Adipocyte (in vitro differentiated cells): ENCODE results near the gene VILL.

Experiments used
- DNase-seq: peaks from one replicate; pipeline ENCODE4 v3.0.0-alpha.2; 2015; ENCODE audit warnings: low read depth
- H3K27me3 ChIP-seq: replicated peaks from 2 replicates; pipeline ENCODE4 v1.7.0; 2013; ENCODE audit warnings: mild to moderate bottlenecking, low read length, moderate library complexity; ENCODE audit not compliant: control insufficient read depth, insufficient read depth
- H3K36me3 ChIP-seq: 2 replicates; pipeline ENCODE4 v1.7.0; 2013; ENCODE audit warnings: low read length, mild to moderate bottlenecking, moderate library complexity; ENCODE audit not compliant: control insufficient read depth, insufficient read depth, severe bottlenecking
- H3K4me1 ChIP-seq: 2 replicates; pipeline ENCODE4 v1.7.0; 2013; ENCODE audit warnings: mild to moderate bottlenecking, low read length, moderate library complexity; ENCODE audit not compliant: control insufficient read depth, insufficient read depth
- H3K4me3 ChIP-seq: 2 replicates; pipeline ENCODE4 v1.7.0; 2013; ENCODE audit warnings: mild to moderate bottlenecking, low read length, moderate library complexity
- H3K9ac ChIP-seq: 2 replicates; pipeline ENCODE4 v1.7.0; 2013; ENCODE audit warnings: mild to moderate bottlenecking, low read length, moderate library complexity
- H3K9me3 ChIP-seq: 2 replicates; pipeline ENCODE4 v1.7.0; 2013; ENCODE audit warnings: mild to moderate bottlenecking, low read length, moderate library complexity; ENCODE audit not compliant: control insufficient read depth

The VILL gene

GRCh38 chr3:37979541-37980461, 10.8 kb upstream of the VILL start:
- H3K27me3 ChIP-seq, result no peaks in the 10 kb centered on the region
- DNase-seq, result no peak
- no peaks in the 10 kb centered on the region for H3K9me3 ChIP-seq
- H3K9ac ChIP-seq, result no peak overlapping the region
- peaks cover 24% of the 10 kb centered on the region for H3K4me1 ChIP-seq
- H3K4me3 ChIP-seq, result no peak overlapping the region
- peaks cover 46% of the 10 kb centered on the region for H3K36me3 ChIP-seq

- H3K27me3 ChIP-seq, result no peaks in the 10 kb centered on the region
- H3K9ac ChIP-seq, result no peak overlapping the region
- H3K4me1 ChIP-seq, result peaks cover 24% of the 10 kb centered on the region
- no peak overlapping the region for H3K4me3 ChIP-seq
- H3K9me3 ChIP-seq, result no peaks in the 10 kb centered on the region
- DNase-seq, result no peak
- H3K36me3 ChIP-seq, result peaks cover 46% of the 10 kb centered on the region
Measured at GRCh38 chr3:37980462-37981347, 9.9 kb upstream of the VILL start.

- peaks cover 40% of the 10 kb centered on the region for H3K36me3 ChIP-seq
- no peaks in the 10 kb centered on the region for H3K9me3 ChIP-seq
- H3K4me1 ChIP-seq, result peaks cover 24% of the 10 kb centered on the region
- H3K9ac ChIP-seq, result no peak overlapping the region
- H3K27me3 ChIP-seq, result no peaks in the 10 kb centered on the region
- no peak for DNase-seq
- no peak overlapping the region for H3K4me3 ChIP-seq
Measured at GRCh38 chr3:37981348-37981664, 9.3 kb upstream of the VILL start.

- no peak overlapping the region for H3K9ac ChIP-seq
- peaks cover 32% of the 10 kb centered on the region for H3K36me3 ChIP-seq
- H3K9me3 ChIP-seq, result no peaks in the 10 kb centered on the region
- no peaks in the 10 kb centered on the region for H3K27me3 ChIP-seq
- H3K4me3 ChIP-seq, result no peak overlapping the region
- peaks cover 21% of the 10 kb centered on the region for H3K4me1 ChIP-seq
- DNase-seq, result no peak
Measured at GRCh38 chr3:37982331-37982730, 8.3 kb upstream of the VILL start.

GRCh38 chr3:37984051-37984450, 6.5 kb upstream of the VILL start:
- no peaks in the 10 kb centered on the region for H3K9me3 ChIP-seq
- H3K27me3 ChIP-seq, result no peaks in the 10 kb centered on the region
- peaks cover 7% of the 10 kb centered on the region for H3K4me1 ChIP-seq
- peaks cover 32% of the 10 kb centered on the region for H3K36me3 ChIP-seq
- DNase-seq, result no peak
- no peak overlapping the region for H3K4me3 ChIP-seq
- no peak overlapping the region for H3K9ac ChIP-seq

GRCh38 chr3:37984596-37984995, 6.0 kb upstream of the VILL start:
- H3K4me3 ChIP-seq, result no peak overlapping the region
- peaks cover 32% of the 10 kb centered on the region for H3K36me3 ChIP-seq
- no peaks in the 10 kb centered on the region for H3K27me3 ChIP-seq
- no peaks in the 10 kb centered on the region for H3K9me3 ChIP-seq
- no peak overlapping the region for H3K9ac ChIP-seq
- DNase-seq, result no peak
- H3K4me1 ChIP-seq, result peaks cover 6% of the 10 kb centered on the region

GRCh38 chr3:37985637-37986320, 4.8 kb upstream of the VILL start:
- no peaks in the 10 kb centered on the region for H3K9me3 ChIP-seq
- H3K9ac ChIP-seq, result peak overlapping the region; percentile 23
- H3K4me1 ChIP-seq, result peaks cover under 1% of the 10 kb centered on the region
- H3K36me3 ChIP-seq, result peaks cover 27% of the 10 kb centered on the region
- H3K4me3 ChIP-seq, result no peak overlapping the region
- H3K27me3 ChIP-seq, result no peaks in the 10 kb centered on the region
- DNase-seq, result no peak

GRCh38 chr3:37986479-37987314, 3.9 kb upstream of the VILL start:
- DNase-seq, result no peak
- Histone ChIP-seq H3K27me3 (no peaks in the 10 kb centered on the region), H3K36me3 (peaks cover 19% of the 10 kb centered on the region), H3K9me3 (no peaks in the 10 kb centered on the region), H3K4me1 (no peaks in the 10 kb centered on the region), H3K9ac (no peak overlapping the region), H3K4me3 (no peak overlapping the region)

- no peak overlapping the region for H3K4me3 ChIP-seq
- H3K4me1 ChIP-seq, result no peaks in the 10 kb centered on the region
- no peaks in the 10 kb centered on the region for H3K9me3 ChIP-seq
- DNase-seq, result no peak
- H3K27me3 ChIP-seq, result no peaks in the 10 kb centered on the region
- no peak overlapping the region for H3K9ac ChIP-seq
- H3K36me3 ChIP-seq, result peaks cover 13% of the 10 kb centered on the region
Measured at GRCh38 chr3:37987315-37987697, 3.3 kb upstream of the VILL start.

GRCh38 chr3:37987751-37988179, 2.8 kb upstream of the VILL start:
- Histone ChIP-seq H3K36me3 (peaks cover 9% of the 10 kb centered on the region), H3K9me3 (no peaks in the 10 kb centered on the region), H3K9ac (no peak overlapping the region), H3K27me3 (no peaks in the 10 kb centered on the region), H3K4me3 (no peak overlapping the region), H3K4me1 (no peaks in the 10 kb centered on the region)
- DNase-seq, result no peak
